Activated naive CD4-positive, alpha-beta T cell treated with anti-CD3 and anti-CD28 coated beads, Interleukin-2, amount 50 U/mL, for 72 hours (primary cell): Measurements from ENCODE around the gene PYGB. TPM values are rescaled to one million over a fixed set of nuclear protein-coding genes. Genes with fewer than 3 reads are reported as not detected.
A peak's percentile ranks its signal among the peaks of the same experiment; 100 is the strongest.

Experiments
- ATAC-seq, 2 donors: fragments of 150-1000 bp; cut with Tn5 transposase; 2 replicates each; pipeline ENCODE4 v1.10.0; 2021; ENCODE audit warnings: mild to moderate bottlenecking in 2 of 2, moderate library complexity in 2 of 2
- DNase-seq, 2 donors: peaks; one replicate each; pipeline ENCODE4 v3.0.0; 2021 to 2022; ENCODE audit warnings: low spot score in 2 of 2
- H3K27ac Mint-ChIP-seq, 2 donors: one replicate each; pipeline ENCODE4 v1.8.0; 2022; ENCODE audit warnings: mild to moderate bottlenecking in 2 of 2, mixed read lengths in 2 of 2
- H3K36me3 Mint-ChIP-seq, 2 donors: one replicate each; pipeline ENCODE4 v1.8.0; 2022; ENCODE audit warnings: mixed read lengths in 2 of 2
- H3K9me3 Mint-ChIP-seq, 2 donors: one replicate each; pipeline ENCODE4 v1.8.0; 2022; ENCODE audit warnings: mixed read lengths in 2 of 2
- total RNA-seq, 2 donors: library from RNA; stranded (reverse); gene quantifications; one replicate each; pipeline ENCODE4 v1.2.3, GENCODE V29; 2022

Gene PYGB
- total RNA-seq, 2 donors from 2014 or later: 19.1 to 30.8 TPM

GRCh38 chr20:25213566-25214425 lies 34.1 kb upstream of the PYGB start:
- H3K27ac Mint-ChIP-seq: no peak overlapping the region
- H3K36me3 Mint-ChIP-seq: no peaks in the 10 kb centered on the region
- no peaks in the 10 kb centered on the region for H3K9me3 Mint-ChIP-seq

GRCh38 chr20:25214426-25214790 lies 33.5 kb upstream of the PYGB start:
- H3K27ac Mint-ChIP-seq: peak overlapping the region in 1 of 2 donors; percentile 22
- H3K9me3 Mint-ChIP-seq: no peaks in the 10 kb centered on the region
- ATAC-seq: no peak

More at GRCh38 chr20:25213566-25214425, 34.1 kb upstream of the PYGB start:
- DNase-seq: no peak
- no peak for ATAC-seq

GRCh38 chr20:25214819-25215218 lies 33.1 kb upstream of the PYGB start:
- Mint-ChIP-seq H3K9me3 (no peaks in the 10 kb centered on the region), H3K27ac (no peak overlapping the region), H3K36me3 (no peaks in the 10 kb centered on the region)
- no peak for ATAC-seq
- no peak for DNase-seq

More at GRCh38 chr20:25214426-25214790, 33.5 kb upstream of the PYGB start:
- no peak for DNase-seq
- no peaks in the 10 kb centered on the region for H3K36me3 Mint-ChIP-seq

GRCh38 chr20:25215521-25215920 lies 32.4 kb upstream of the PYGB start:
- Mint-ChIP-seq H3K9me3 (no peaks in the 10 kb centered on the region), H3K27ac (no peak overlapping the region), H3K36me3 (no peaks in the 10 kb centered on the region)
- DNase-seq: no peak
- no peak for ATAC-seq

GRCh38 chr20:25216199-25216945 lies 31.5 kb upstream of the PYGB start:
- no peaks in the 10 kb centered on the region for H3K9me3 Mint-ChIP-seq
- peak overlapping the region in 1 of 2 donors; percentile 50 for H3K27ac Mint-ChIP-seq
- no peaks in the 10 kb centered on the region for H3K36me3 Mint-ChIP-seq
- no peak for DNase-seq
- ATAC-seq: no peak

- ATAC-seq (no peak), DNase-seq (no peak)
- no peaks in the 10 kb centered on the region for H3K9me3 Mint-ChIP-seq
- H3K27ac Mint-ChIP-seq: peak overlapping the region; percentile 39 to 85
- H3K36me3 Mint-ChIP-seq: no peaks in the 10 kb centered on the region
These were observed 30.4 kb upstream of the PYGB start for GRCh38 chr20:25217161-25218108.

- no peak for ATAC-seq
- peak overlapping the region; percentile 39 to 85 for H3K27ac Mint-ChIP-seq
- no peak for DNase-seq
- no peaks in the 10 kb centered on the region for H3K9me3 Mint-ChIP-seq
- no peaks in the 10 kb centered on the region for H3K36me3 Mint-ChIP-seq
These were observed 29.8 kb upstream of the PYGB start for GRCh38 chr20:25218109-25218486.

- H3K27ac Mint-ChIP-seq: peak overlapping the region in 1 of 2 donors; percentile 39
- DNase-seq: no peak
- no peak for ATAC-seq
- H3K36me3 Mint-ChIP-seq: no peaks in the 10 kb centered on the region
- H3K9me3 Mint-ChIP-seq: no peaks in the 10 kb centered on the region
These were observed 29.4 kb upstream of the PYGB start for GRCh38 chr20:25218492-25218891.

- Mint-ChIP-seq H3K36me3 (no peaks in the 10 kb centered on the region), H3K27ac (peak overlapping the region in 1 of 2 donors; percentile 25), H3K9me3 (no peaks in the 10 kb centered on the region)
- ATAC-seq (no peak), DNase-seq (no peak)
These were observed 28.5 kb upstream of the PYGB start for GRCh38 chr20:25219365-25219764.

- Mint-ChIP-seq H3K9me3 (no peaks in the 10 kb centered on the region), H3K36me3 (no peaks in the 10 kb centered on the region), H3K27ac (peak overlapping the region; percentile 22 to 25)
- ATAC-seq: no peak
- no peak for DNase-seq
These were observed 27.7 kb upstream of the PYGB start for GRCh38 chr20:25220021-25220730.

GRCh38 chr20:25220810-25221591 lies 26.9 kb upstream of the PYGB start:
- H3K9me3 Mint-ChIP-seq: no peaks in the 10 kb centered on the region
- no peaks in the 10 kb centered on the region for H3K36me3 Mint-ChIP-seq
- ATAC-seq (no peak), DNase-seq (no peak)
- H3K27ac Mint-ChIP-seq: peak overlapping the region; percentile 70 to 81

- no peaks in the 10 kb centered on the region for H3K9me3 Mint-ChIP-seq
- DNase-seq (no peak), ATAC-seq (no peak)
- peak overlapping the region; percentile 70 to 92 for H3K27ac Mint-ChIP-seq
- H3K36me3 Mint-ChIP-seq: no peaks in the 10 kb centered on the region
These were observed 26.1 kb upstream of the PYGB start for GRCh38 chr20:25221592-25222460.

- H3K36me3 Mint-ChIP-seq: no peaks in the 10 kb centered on the region
- no peak for ATAC-seq
- DNase-seq: no peak
- H3K9me3 Mint-ChIP-seq: no peaks in the 10 kb centered on the region
- no peak overlapping the region for H3K27ac Mint-ChIP-seq
These were observed 25.3 kb upstream of the PYGB start for GRCh38 chr20:25222461-25223178.

GRCh38 chr20:25223179-25223661 lies 24.7 kb upstream of the PYGB start:
- Mint-ChIP-seq H3K36me3 (no peaks in the 10 kb centered on the region), H3K9me3 (no peaks in the 10 kb centered on the region), H3K27ac (peak overlapping the region in 1 of 2 donors; percentile 72)
- DNase-seq: peak in 1 of 2 donors; percentile 30
- peak; percentile 93 to 94 for ATAC-seq
